OCI-LY3 (cell line): ENCODE measurements around the gene ZBTB44.
"Not testable (repeated sequence)": the region's sequence is repeated elsewhere in the genome, so short reads cannot be mapped to it uniquely, and the experiment has no call there.

Source experiments
- H2AFZ ChIP-seq: fragments of 200-600, 300-600 bp; shearing (Covaris generic); 2 replicates; pipeline ENCODE4 v1.6.0; 2014; ENCODE audit warnings: antibody characterized with exemption, low read depth, low read length
- H3K27ac ChIP-seq: fragments of 200-600, 300-600 bp; sonication (generic); 2 replicates; pipeline ENCODE4 v1.5.1; 2014; ENCODE audit warnings: mild to moderate bottlenecking, low read length, moderate library complexity, mixed read lengths
- H3K27me3 ChIP-seq: fragments of 200-600, 300-600 bp; sonication (generic); 2 replicates; pipeline ENCODE4 v1.6.1; 2014; ENCODE audit warnings: low read depth, low read length, mixed read lengths
- H3K36me3 ChIP-seq: fragments of 200-600, 300-600 bp; sonication (generic); replicated peaks from 2 replicates; pipeline ENCODE3; 2014; ENCODE audit warnings: low read depth, low read length, mixed read lengths
- H3K4me1 ChIP-seq: fragments of 300-600, 200-600 bp; sonication (generic); 2 replicates; pipeline ENCODE4 v1.6.1; 2014; ENCODE audit warnings: low read length, mixed read lengths
- H3K4me2 ChIP-seq: fragments of 200-600, 300-600 bp; sonication (generic); 2 replicates; pipeline ENCODE4 v1.6.1; 2014; ENCODE audit warnings: low read length, mixed read lengths
- H3K4me3 ChIP-seq: fragments of 300-600, 200-600 bp; sonication (generic); 2 replicates; pipeline ENCODE4 v1.5.1; 2014; ENCODE audit warnings: antibody characterized with exemption, mild to moderate bottlenecking, low read length, moderate library complexity
- H3K79me2 ChIP-seq: fragments of 300-600, 200-600 bp; shearing (Covaris generic); 2 replicates; pipeline ENCODE4 v1.6.1; 2014; ENCODE audit warnings: mild to moderate bottlenecking, low read length, mixed read lengths
- H3K9ac ChIP-seq: fragments of 300-600, 200-600 bp; shearing (Covaris generic); 2 replicates; pipeline ENCODE4 v1.6.0; 2014; ENCODE audit warnings: mild to moderate bottlenecking, low read length, moderate library complexity
- H3K9me3 ChIP-seq: fragments of 200-600, 300-600 bp; shearing (Covaris generic); 2 replicates; pipeline ENCODE4 v1.6.1; 2014; ENCODE audit warnings: low read length, mixed read lengths; ENCODE audit not compliant: insufficient read depth
- H4K20me1 ChIP-seq: fragments of 200-600, 300-600 bp; sonication (generic); 2 replicates; pipeline ENCODE4 v1.6.1; 2016; ENCODE audit warnings: low read length, mixed read lengths; ENCODE audit not compliant: insufficient read depth
- CTCF ChIP-seq: fragments of 200-600, 300-600 bp; sonication (generic); IDR thresholded peaks from 2 replicates; pipeline ENCODE4 v1.5.1; 2014; ENCODE audit warnings: antibody characterized with exemption, low read length, low read depth
- EZH2phosphoT487 ChIP-seq: fragments of 200-600 bp; shearing (Covaris generic); IDR thresholded peaks from 2 replicates; pipeline ENCODE4 v1.6.1; 2018; ENCODE audit warnings: antibody characterized with exemption, mixed run types, low read depth

ZBTB44 gene

GRCh38 chr11:130262424-130262823 lies 52.3 kb downstream of the ZBTB44 start:
- Histone ChIP-seq H3K27me3 (no peaks in the 10 kb centered on the region), H4K20me1 (peaks cover 16% of the 10 kb centered on the region), H3K27ac (no peak overlapping the region), H3K9me3 (peaks cover 4% of the 10 kb centered on the region; the same call in 1 of the 2 replicates), H3K36me3 (peaks cover 41% of the 10 kb centered on the region), H3K79me2 (peaks cover 23% of the 10 kb centered on the region), H3K4me1 (peaks cover 41% of the 10 kb centered on the region), H2AFZ (no peak overlapping the region), H3K4me2 (no peak overlapping the region), H3K9ac (no peak overlapping the region), H3K4me3 (no peak overlapping the region)
- no peak for TF ChIP-seq CTCF
- no peak for TF ChIP-seq EZH2phosphoT487

GRCh38 chr11:130261571-130261970 lies 53.1 kb downstream of the ZBTB44 start:
- H3K4me2 ChIP-seq = no peak overlapping the region
- peaks cover 16% of the 10 kb centered on the region for H4K20me1 ChIP-seq
- no peak overlapping the region for H3K27ac ChIP-seq
- H3K4me1 ChIP-seq = peaks cover 45% of the 10 kb centered on the region
- H3K27me3 ChIP-seq = no peaks in the 10 kb centered on the region
- peaks cover 4% of the 10 kb centered on the region; the same call in 1 of the 2 replicates for H3K9me3 ChIP-seq
- peaks cover 41% of the 10 kb centered on the region for H3K36me3 ChIP-seq
- H2AFZ ChIP-seq = no peak overlapping the region
- H3K4me3 ChIP-seq = no peak overlapping the region
- TF ChIP-seq EZH2phosphoT487 (no peak), CTCF (no peak)
- H3K79me2 ChIP-seq = peaks cover 26% of the 10 kb centered on the region
- H3K9ac ChIP-seq = no peak overlapping the region

- Histone ChIP-seq H3K4me2 (no peak overlapping the region), H3K9ac (no peak overlapping the region), H3K4me1 (peaks cover 45% of the 10 kb centered on the region), H3K27ac (no peak overlapping the region), H3K4me3 (no peak overlapping the region), H2AFZ (no peak overlapping the region), H3K27me3 (no peaks in the 10 kb centered on the region), H3K9me3 (peaks cover 4% of the 10 kb centered on the region; the same call in 1 of the 2 replicates), H3K36me3 (peaks cover 39% of the 10 kb centered on the region), H4K20me1 (peaks cover 20% of the 10 kb centered on the region), H3K79me2 (peaks cover 31% of the 10 kb centered on the region)
- TF ChIP-seq EZH2phosphoT487 (no peak), CTCF (no peak)
Measured at GRCh38 chr11:130260742-130261141, 54.0 kb downstream of the ZBTB44 start.

GRCh38 chr11:130260080-130260627 lies 54.6 kb downstream of the ZBTB44 start:
- no peak overlapping the region for H3K27ac ChIP-seq
- H3K9ac ChIP-seq = no peak overlapping the region
- H3K9me3 ChIP-seq = peaks cover 4% of the 10 kb centered on the region; the same call in 1 of the 2 replicates
- no peak overlapping the region for H3K4me3 ChIP-seq
- H3K4me2 ChIP-seq = no peak overlapping the region
- peaks cover 37% of the 10 kb centered on the region for H3K36me3 ChIP-seq
- H4K20me1 ChIP-seq = peaks cover 20% of the 10 kb centered on the region
- no peak for TF ChIP-seq EZH2phosphoT487
- TF ChIP-seq CTCF = no peak
- peaks cover 45% of the 10 kb centered on the region for H3K4me1 ChIP-seq
- H3K27me3 ChIP-seq = no peaks in the 10 kb centered on the region
- no peak overlapping the region for H2AFZ ChIP-seq
- peaks cover 37% of the 10 kb centered on the region for H3K79me2 ChIP-seq

- H3K9ac ChIP-seq, H3K4me2 ChIP-seq, H4K20me1 ChIP-seq, H3K9me3 ChIP-seq, H3K27ac ChIP-seq, H2AFZ ChIP-seq, H3K4me3 ChIP-seq, H3K27me3 ChIP-seq, H3K4me1 ChIP-seq, H3K36me3 ChIP-seq: not testable (repeated sequence)
- H3K79me2 ChIP-seq = peaks cover 44% of the 10 kb centered on the region
Measured at GRCh38 chr11:130251763-130252162, 63.0 kb downstream of the ZBTB44 start.

- H3K9me3 ChIP-seq, H3K36me3 ChIP-seq, H3K4me2 ChIP-seq, H3K9ac ChIP-seq, H3K4me3 ChIP-seq, H4K20me1 ChIP-seq, H2AFZ ChIP-seq, H3K27me3 ChIP-seq, H3K4me1 ChIP-seq, H3K27ac ChIP-seq: not testable (repeated sequence)
- peaks cover 47% of the 10 kb centered on the region for H3K79me2 ChIP-seq
Measured at GRCh38 chr11:130249929-130250328, 64.8 kb downstream of the ZBTB44 start.
